Kidney epithelial cell (primary cell): Measurements from ENCODE around the gene B3GALT5. TPM values are rescaled to one million over a fixed set of nuclear protein-coding genes. Genes with fewer than 3 reads are reported as not detected.

Source experiments
- DNase-seq: peaks from one replicate; pipeline ENCODE4 v3.0.0-alpha.2; 2010; ENCODE audit warnings: low read depth
- H3K27me3 ChIP-seq: 2 replicates; pipeline ENCODE4 v1.6.0; 2011; ENCODE audit warnings: low read length; ENCODE audit not compliant: control insufficient read depth, insufficient read depth
- H3K36me3 ChIP-seq: 2 replicates; pipeline ENCODE4 v1.5.1; 2011; ENCODE audit warnings: low read length; ENCODE audit not compliant: control insufficient read depth, insufficient read depth
- H3K4me3 ChIP-seq: 2 replicates; pipeline ENCODE4 v1.5.1; 2011; ENCODE audit warnings: low read depth, mild to moderate bottlenecking, control low read depth, low read length
- total RNA-seq: library from RNA; depleted of rRNA; stranded (reverse); fragments of >200 nt; gene quantifications from 2 replicates; pipeline ENCODE4 v1.2.3, GENCODE V29; 2015
- TF ChIP-seq, protein P1 (sequence below): IDR thresholded peaks from 2 replicates; pipeline ENCODE4 v1.5.1; 2011; ENCODE audit warnings: mild to moderate bottlenecking, moderate library complexity, low read length, control low read depth, inconsistent platforms; ENCODE audit not compliant: insufficient read depth, poor library complexity, severe bottlenecking

Gene B3GALT5, protein sequence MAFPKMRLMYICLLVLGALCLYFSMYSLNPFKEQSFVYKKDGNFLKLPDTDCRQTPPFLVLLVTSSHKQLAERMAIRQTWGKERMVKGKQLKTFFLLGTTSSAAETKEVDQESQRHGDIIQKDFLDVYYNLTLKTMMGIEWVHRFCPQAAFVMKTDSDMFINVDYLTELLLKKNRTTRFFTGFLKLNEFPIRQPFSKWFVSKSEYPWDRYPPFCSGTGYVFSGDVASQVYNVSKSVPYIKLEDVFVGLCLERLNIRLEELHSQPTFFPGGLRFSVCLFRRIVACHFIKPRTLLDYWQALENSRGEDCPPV
- 4.3 and 5.8 TPM in 2 replicates for total RNA-seq

DNA sequence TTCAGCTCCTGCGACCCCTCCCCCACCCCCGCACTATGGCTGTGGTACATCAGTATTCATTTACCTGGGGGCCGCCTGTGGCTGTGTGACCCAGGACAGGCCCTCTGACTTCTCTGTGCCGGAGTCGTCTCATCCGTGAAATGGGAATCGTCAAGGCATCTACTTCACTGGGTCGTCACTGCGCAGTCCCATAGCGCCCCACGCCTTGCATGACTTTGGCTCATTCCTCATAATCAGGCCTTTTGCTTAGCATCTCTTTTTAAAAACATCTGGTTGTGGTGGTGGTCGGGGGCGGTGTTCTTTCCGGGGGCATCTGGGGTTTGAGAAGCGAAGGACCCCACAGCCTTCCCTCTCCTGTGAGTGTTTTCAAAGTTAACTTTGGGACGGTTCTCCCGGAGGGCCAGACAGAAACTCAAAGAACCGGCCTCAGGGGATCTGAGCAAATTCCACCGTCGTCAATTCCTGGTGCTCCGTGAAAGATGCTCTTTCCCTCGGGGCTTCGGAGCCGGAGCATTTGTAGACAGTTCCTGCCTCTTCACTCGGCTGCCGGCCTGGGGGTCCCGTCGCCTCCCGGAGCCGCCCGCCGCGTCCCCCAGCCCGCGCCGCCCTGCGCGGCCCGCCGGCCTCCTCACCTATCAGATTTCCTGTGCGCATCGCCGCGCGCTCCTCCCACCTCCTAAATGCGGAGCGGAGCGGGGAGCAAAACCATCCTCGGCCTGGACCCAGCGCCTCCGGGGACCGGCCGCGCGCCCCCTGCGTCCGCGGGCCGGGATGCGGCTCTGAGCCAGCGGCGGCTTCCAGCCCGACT lies at the start of gene B3GALT5:
B3GALT5 (plus strand) TSS at position 708 of the 808 bp plus-strand sequence. CDS start 47,620 bp downstream, outside the sequence.
- H3K27me3 ChIP-seq = no peaks in the 10 kb centered on the region
- H3K36me3 ChIP-seq = no peaks in the 10 kb centered on the region
- TF ChIP-seq, protein P1, sequence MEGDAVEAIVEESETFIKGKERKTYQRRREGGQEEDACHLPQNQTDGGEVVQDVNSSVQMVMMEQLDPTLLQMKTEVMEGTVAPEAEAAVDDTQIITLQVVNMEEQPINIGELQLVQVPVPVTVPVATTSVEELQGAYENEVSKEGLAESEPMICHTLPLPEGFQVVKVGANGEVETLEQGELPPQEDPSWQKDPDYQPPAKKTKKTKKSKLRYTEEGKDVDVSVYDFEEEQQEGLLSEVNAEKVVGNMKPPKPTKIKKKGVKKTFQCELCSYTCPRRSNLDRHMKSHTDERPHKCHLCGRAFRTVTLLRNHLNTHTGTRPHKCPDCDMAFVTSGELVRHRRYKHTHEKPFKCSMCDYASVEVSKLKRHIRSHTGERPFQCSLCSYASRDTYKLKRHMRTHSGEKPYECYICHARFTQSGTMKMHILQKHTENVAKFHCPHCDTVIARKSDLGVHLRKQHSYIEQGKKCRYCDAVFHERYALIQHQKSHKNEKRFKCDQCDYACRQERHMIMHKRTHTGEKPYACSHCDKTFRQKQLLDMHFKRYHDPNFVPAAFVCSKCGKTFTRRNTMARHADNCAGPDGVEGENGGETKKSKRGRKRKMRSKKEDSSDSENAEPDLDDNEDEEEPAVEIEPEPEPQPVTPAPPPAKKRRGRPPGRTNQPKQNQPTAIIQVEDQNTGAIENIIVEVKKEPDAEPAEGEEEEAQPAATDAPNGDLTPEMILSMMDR = no peak
- H3K4me3 ChIP-seq = peak within 1 kb of the TSS; percentile 68
- DNase-seq = no peak

DNA sequence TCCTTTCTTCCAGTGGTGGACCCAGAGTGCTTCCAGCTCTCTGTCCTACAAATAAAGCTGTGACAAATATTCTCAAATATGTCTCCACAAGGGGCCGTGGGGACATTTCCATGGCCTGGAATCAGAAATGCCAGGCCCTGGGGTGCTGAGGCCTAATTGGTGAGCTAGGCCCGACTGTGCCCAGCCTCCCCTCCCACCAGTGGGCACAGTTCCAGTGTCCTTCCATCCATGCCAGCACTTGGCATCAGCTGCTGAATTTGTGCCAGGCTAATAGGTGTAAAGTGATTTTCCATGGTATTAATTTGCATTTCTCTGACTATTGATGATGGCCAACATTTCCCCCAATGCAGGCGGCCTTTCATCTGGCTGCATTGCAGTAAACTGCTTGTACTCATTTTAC lies 48.5 kb upstream of the B3GALT5 start:
- DNase-seq = no peak
- Histone ChIP-seq H3K4me3 (no peak overlapping the region), H3K36me3 (no peaks in the 10 kb centered on the region), H3K27me3 (no peaks in the 10 kb centered on the region)
- TF ChIP-seq, protein P1 = no peak

DNA sequence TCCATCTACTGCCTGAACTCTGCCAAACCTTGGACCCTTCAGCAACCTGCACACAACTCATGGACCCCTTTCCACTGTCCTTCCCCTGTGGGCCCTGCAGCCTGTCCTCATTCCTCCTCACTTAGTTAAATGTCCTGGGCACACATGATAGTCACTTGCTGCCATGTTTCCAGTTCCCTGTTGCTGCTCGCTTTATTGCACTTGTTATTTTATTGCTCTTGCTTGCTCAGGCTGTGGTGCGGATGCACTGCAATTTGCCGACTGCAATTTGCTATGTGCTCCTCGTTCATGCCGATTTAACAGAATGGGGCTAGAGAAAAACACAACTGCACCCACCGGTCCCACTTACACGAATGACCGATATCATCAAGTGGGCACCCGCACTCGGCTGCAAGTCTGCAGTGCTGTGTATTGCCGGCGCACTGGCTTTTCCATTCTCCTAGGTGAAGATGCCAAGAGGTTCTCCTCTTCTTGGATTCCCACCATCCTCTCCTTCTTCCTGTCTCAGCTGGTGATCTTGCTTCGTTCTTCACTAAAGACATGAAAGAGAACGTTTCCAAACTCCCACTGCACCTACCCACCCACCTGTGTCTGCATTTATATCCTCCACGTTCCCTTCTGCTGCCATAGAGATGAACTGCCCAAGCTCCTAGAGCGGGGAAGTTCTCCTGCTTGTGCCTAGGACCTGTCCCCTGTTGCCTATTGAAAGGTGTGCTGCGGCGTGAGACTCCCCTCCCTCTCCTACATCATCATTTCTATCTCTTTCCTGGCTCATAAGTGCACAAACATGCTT lies 45.4 kb upstream of the B3GALT5 start:
- TF ChIP-seq, protein P1 = no peak
- Histone ChIP-seq H3K36me3 (no peaks in the 10 kb centered on the region), H3K27me3 (no peaks in the 10 kb centered on the region), H3K4me3 (no peak overlapping the region)
- no peak for DNase-seq

DNA sequence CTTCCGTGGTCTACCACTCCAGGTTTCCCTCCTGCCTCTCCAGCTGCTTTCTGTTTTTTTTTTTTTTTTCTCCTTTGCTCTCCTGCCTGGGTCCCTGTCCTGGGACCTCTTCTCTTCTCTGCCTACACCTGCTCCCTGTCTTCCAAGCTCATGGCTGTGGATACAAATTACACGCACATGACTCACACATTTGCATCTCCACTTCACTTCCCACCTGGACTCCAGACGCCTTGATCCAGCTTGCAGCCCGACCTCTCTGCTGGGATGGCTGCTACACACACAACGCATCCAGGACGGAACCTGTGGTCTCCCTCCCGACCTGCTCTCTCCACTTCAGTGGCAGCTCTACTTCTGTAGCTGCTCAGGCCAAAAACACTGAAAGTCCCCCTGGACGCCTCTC lies 44.4 kb upstream of the B3GALT5 start:
- Histone ChIP-seq H3K4me3 (no peak overlapping the region), H3K36me3 (no peaks in the 10 kb centered on the region), H3K27me3 (no peaks in the 10 kb centered on the region)
- TF ChIP-seq, protein P1 = no peak
- DNase-seq = peak; percentile 16

DNA sequence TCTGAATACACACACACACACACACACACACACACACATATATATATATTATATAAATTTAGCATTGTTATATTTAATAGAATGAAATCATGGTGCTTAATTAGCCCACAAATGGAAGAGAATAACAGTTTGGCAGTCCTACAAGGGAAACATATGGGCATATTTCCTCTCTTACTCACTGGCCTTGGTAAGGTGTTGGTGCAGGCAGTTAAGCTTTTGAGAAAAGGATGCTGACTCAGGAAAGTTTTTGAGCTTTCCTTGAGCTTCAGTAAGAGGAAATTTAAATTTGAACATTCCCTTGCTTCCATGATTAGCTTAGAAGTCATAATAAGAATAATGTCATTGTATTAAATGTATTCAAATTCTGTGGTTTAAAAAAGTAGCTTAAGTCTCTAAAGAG lies 37.0 kb upstream of the B3GALT5 start:
- peak; percentile 23 for DNase-seq
- no peaks in the 10 kb centered on the region for H3K27me3 ChIP-seq
- no peaks in the 10 kb centered on the region for H3K36me3 ChIP-seq
- no peak overlapping the region for H3K4me3 ChIP-seq
- TF ChIP-seq, protein P1 = no peak
